ENCODE measurements around the gene SLC66A2.

The SLC66A2 gene

GRCh38 chr18:79870301-79871025 is 81.0 kb downstream of the SLC66A2 start:
- no peak overlapping the region for H3K4me3 ChIP-seq (ENCODE audit: low read depth in 1 of 2, low read length in 1 of 2)
- H3K27ac ChIP-seq, result no peak overlapping the region
- no peaks in the 10 kb centered on the region for H3K36me3 ChIP-seq
- H3K27me3 ChIP-seq, result peaks cover 8% of the 10 kb centered on the region
- no peaks in the 10 kb centered on the region for H3K4me1 ChIP-seq (ENCODE audit: control insufficient read depth in 1 of 2, insufficient read depth in 1 of 2, low read depth in 1 of 2, low read length in 1 of 2)
- H3K9me3 ChIP-seq, result no peaks in the 10 kb centered on the region
- no peak for TF ChIP-seq CTCF (IDR thresholded peaks at IDR 0.05)

- H3K36me3 ChIP-seq, result no peaks in the 10 kb centered on the region
- no peaks in the 10 kb centered on the region for H3K9me3 ChIP-seq
- TF ChIP-seq CTCF (IDR thresholded peaks at IDR 0.05), result no peak
- no peak overlapping the region for H3K4me3 ChIP-seq (ENCODE audit: low read depth in 1 of 2, low read length in 1 of 2)
- H3K27ac ChIP-seq, result no peak overlapping the region
- H3K27me3 ChIP-seq, result peaks cover 8% of the 10 kb centered on the region
- H3K4me1 ChIP-seq (ENCODE audit: control insufficient read depth in 1 of 2, insufficient read depth in 1 of 2, low read depth in 1 of 2, low read length in 1 of 2), result no peaks in the 10 kb centered on the region
These were observed 81.7 kb downstream of the SLC66A2 start for GRCh38 chr18:79869591-79870300.

GRCh38 chr18:79868811-79869541 is 82.5 kb downstream of the SLC66A2 start:
- Histone ChIP-seq H3K27ac (no peak overlapping the region), H3K27me3 (peaks cover 8% of the 10 kb centered on the region), H3K36me3 (no peaks in the 10 kb centered on the region), H3K9me3 (no peaks in the 10 kb centered on the region), H3K4me1 (ENCODE audit: control insufficient read depth in 1 of 2, insufficient read depth in 1 of 2, low read depth in 1 of 2, low read length in 1 of 2) (no peaks in the 10 kb centered on the region), H3K4me3 (ENCODE audit: low read depth in 1 of 2, low read length in 1 of 2) (no peak overlapping the region)
- no peak for TF ChIP-seq CTCF (IDR thresholded peaks at IDR 0.05)

GRCh38 chr18:79868168-79868784 is 83.2 kb downstream of the SLC66A2 start:
- Histone ChIP-seq H3K36me3 (no peaks in the 10 kb centered on the region), H3K4me1 (ENCODE audit: control insufficient read depth in 1 of 2, insufficient read depth in 1 of 2, low read depth in 1 of 2, low read length in 1 of 2) (no peaks in the 10 kb centered on the region), H3K9me3 (no peaks in the 10 kb centered on the region), H3K27me3 (peaks cover 8% of the 10 kb centered on the region), H3K4me3 (ENCODE audit: low read depth in 1 of 2, low read length in 1 of 2) (no peak overlapping the region), H3K27ac (no peak overlapping the region)
- no peak for TF ChIP-seq CTCF (IDR thresholded peaks at IDR 0.05)

- TF ChIP-seq CTCF (IDR thresholded peaks at IDR 0.05), result no peak
- no peaks in the 10 kb centered on the region for H3K36me3 ChIP-seq
- H3K9me3 ChIP-seq, result no peaks in the 10 kb centered on the region
- no peak overlapping the region for H3K27ac ChIP-seq
- H3K4me3 ChIP-seq (ENCODE audit: low read depth in 1 of 2, low read length in 1 of 2), result no peak overlapping the region
- H3K4me1 ChIP-seq (ENCODE audit: control insufficient read depth in 1 of 2, insufficient read depth in 1 of 2, low read depth in 1 of 2, low read length in 1 of 2), result no peaks in the 10 kb centered on the region
- peaks cover 5% of the 10 kb centered on the region for H3K27me3 ChIP-seq
These were observed 83.8 kb downstream of the SLC66A2 start for GRCh38 chr18:79867666-79868065.
